SK-N-SH treated with all-trans-retinoic acid at 6 μM for 48 hours (cell line): Measurements from ENCODE around the gene PALD1.

Source experiments
- ARNTL ChIP-seq: fragments of 450-650 bp; formaldehyde crosslinking; IDR thresholded peaks from 2 replicates; pipeline ENCODE4 v1.5.0; 2020; ENCODE audit warnings: low read depth, mild to moderate bottlenecking, moderate library complexity, borderline replicate concordance
- PPARA ChIP-seq: fragments of 250-450 bp; sonication (Bioruptor Pico); IDR thresholded peaks from 2 replicates; pipeline ENCODE4 v1.5.0; 2020; ENCODE audit warnings: mild to moderate bottlenecking, borderline replicate concordance
- RARB ChIP-seq: fragments of 250-450 bp; sonication (Bioruptor Pico); IDR thresholded peaks from 2 replicates; pipeline ENCODE4 v1.8.0; 2021; ENCODE audit warnings: mild to moderate bottlenecking, moderate library complexity
- ZFP3 ChIP-seq: fragments of 250-450 bp; sonication (Bioruptor Pico); IDR thresholded peaks from 2 replicates; pipeline ENCODE4 v1.5.0; 2020; ENCODE audit warnings: mild to moderate bottlenecking, moderate library complexity
- ZFP30 ChIP-seq: fragments of 450-650 bp; formaldehyde crosslinking; IDR thresholded peaks from 2 replicates; pipeline ENCODE4 v1.5.0; 2022; ENCODE audit warnings: mild to moderate bottlenecking, moderate library complexity
- ZNF70 ChIP-seq: fragments of 450-650 bp; formaldehyde crosslinking; IDR thresholded peaks from 2 replicates; pipeline ENCODE4 v1.5.0; 2020; ENCODE audit warnings: mild to moderate bottlenecking, moderate library complexity
- ZNF8 ChIP-seq: fragments of 450-650 bp; formaldehyde crosslinking; IDR thresholded peaks from 2 replicates; pipeline ENCODE4 v1.5.0; 2020; ENCODE audit warnings: mild to moderate bottlenecking, moderate library complexity
- TF ChIP-seq, protein P1 (sequence below): fragments of 250-450 bp; sonication (Bioruptor Pico); IDR thresholded peaks from 2 replicates; pipeline ENCODE4 v1.5.1; 2020; ENCODE audit warnings: low read depth, mild to moderate bottlenecking, moderate library complexity

DNA sequence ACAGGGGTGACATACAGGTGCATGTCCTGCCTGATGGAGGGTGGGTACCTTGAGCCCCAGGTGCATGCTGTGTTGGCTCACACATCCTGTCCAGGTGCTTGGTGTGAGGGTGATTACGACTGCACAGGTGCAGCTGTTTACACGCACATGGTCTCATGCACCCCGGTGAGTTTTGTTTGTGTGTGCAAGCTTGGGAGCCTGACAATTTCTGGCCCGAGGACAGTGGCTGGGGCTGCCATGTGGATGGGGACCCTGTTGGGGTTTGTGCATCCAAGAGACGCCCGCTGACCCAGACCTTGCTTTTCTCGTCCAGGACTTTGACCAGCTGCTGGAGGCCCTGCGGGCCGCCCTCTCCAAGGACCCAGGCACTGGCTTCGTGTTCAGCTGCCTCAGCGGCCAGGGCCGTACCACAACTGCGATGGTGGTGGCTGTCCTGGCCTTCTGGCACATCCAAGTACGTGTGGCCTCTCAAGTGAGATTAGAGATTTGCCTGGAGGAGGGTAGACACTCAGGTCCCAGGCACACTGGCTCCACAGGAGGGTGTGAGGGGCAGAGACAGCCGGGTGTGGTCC lies 62.3 kb downstream of the PALD1 start:
- no peak for TF ChIP-seq PPARA (CRISPR knock-in tag)
- no peak for TF ChIP-seq ZNF70 (CRISPR knock-in tag)
- no peak for TF ChIP-seq ZNF8 (CRISPR knock-in tag)
- TF ChIP-seq, protein P1, sequence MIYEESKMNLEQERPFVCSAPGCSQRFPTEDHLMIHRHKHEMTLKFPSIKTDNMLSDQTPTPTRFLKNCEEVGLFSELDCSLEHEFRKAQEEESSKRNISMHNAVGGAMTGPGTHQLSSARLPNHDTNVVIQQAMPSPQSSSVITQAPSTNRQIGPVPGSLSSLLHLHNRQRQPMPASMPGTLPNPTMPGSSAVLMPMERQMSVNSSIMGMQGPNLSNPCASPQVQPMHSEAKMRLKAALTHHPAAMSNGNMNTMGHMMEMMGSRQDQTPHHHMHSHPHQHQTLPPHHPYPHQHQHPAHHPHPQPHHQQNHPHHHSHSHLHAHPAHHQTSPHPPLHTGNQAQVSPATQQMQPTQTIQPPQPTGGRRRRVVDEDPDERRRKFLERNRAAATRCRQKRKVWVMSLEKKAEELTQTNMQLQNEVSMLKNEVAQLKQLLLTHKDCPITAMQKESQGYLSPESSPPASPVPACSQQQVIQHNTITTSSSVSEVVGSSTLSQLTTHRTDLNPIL = no peak
- no peak for TF ChIP-seq ZFP3
- no peak for TF ChIP-seq ZFP30 (CRISPR knock-in tag)
- no peak for TF ChIP-seq RARB
- TF ChIP-seq ARNTL = no peak
